ENCODE results near the gene PROB1. TPM values are rescaled to one million over a fixed set of nuclear protein-coding genes. Genes with fewer than 3 reads are reported as not detected.
A peak's percentile ranks its signal among the peaks of the same experiment; 100 is the strongest.

PROB1 gene
- total and polyA plus RNA-seq, 2 of the 13 experiments (the other 11 are each of a cell fraction or from before 2014, with no cell fraction given): 0.69 to 1.1 TPM

DNA sequence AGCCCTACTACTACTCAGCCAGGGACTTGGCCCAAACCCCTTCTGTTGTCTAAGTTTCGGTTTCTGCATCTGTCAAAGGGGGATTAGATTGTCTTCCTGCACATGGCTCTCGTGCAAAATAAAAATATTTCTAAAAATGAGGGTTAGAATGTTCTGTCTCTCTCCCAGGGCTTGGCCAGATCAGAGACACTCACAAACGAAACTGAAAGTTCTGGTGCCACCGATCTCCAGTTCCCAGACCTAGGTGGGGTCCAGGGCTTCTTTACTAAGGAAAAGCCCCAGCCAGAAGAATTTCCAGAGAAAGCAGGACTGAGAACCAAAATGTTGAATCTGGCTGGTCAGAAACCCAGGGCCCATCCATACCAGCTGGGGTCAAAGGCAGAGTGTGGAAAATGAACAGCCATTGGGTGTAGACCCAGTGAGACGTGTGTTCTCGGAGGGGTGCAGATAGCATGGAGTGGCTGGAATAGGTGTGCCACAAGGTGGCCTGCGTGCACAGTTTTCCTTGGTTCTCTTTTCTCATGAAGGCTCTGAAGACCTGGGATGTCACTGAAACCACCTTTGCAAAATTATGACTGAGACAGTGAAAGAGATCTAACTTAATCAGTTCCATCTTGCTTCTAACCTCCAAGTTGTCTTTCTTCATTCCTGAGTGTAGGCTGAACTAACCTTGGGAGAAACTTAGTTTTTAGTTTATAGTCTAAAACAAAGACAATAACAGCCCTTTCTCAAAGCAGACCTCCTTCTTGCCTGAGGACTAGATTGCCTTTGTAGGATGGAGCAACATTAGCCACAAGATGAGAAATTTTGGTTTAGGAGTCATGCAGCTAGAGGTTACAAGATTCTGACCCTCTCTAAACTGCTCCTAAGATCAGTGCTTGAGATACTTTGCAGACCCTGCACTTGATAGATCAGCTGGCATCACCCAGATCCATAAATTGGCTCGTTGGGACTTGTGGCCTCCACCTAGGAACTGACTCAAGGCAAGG lies 9.5 kb downstream of the PROB1 start (continued):
- TF ChIP-seq, protein P1, sequence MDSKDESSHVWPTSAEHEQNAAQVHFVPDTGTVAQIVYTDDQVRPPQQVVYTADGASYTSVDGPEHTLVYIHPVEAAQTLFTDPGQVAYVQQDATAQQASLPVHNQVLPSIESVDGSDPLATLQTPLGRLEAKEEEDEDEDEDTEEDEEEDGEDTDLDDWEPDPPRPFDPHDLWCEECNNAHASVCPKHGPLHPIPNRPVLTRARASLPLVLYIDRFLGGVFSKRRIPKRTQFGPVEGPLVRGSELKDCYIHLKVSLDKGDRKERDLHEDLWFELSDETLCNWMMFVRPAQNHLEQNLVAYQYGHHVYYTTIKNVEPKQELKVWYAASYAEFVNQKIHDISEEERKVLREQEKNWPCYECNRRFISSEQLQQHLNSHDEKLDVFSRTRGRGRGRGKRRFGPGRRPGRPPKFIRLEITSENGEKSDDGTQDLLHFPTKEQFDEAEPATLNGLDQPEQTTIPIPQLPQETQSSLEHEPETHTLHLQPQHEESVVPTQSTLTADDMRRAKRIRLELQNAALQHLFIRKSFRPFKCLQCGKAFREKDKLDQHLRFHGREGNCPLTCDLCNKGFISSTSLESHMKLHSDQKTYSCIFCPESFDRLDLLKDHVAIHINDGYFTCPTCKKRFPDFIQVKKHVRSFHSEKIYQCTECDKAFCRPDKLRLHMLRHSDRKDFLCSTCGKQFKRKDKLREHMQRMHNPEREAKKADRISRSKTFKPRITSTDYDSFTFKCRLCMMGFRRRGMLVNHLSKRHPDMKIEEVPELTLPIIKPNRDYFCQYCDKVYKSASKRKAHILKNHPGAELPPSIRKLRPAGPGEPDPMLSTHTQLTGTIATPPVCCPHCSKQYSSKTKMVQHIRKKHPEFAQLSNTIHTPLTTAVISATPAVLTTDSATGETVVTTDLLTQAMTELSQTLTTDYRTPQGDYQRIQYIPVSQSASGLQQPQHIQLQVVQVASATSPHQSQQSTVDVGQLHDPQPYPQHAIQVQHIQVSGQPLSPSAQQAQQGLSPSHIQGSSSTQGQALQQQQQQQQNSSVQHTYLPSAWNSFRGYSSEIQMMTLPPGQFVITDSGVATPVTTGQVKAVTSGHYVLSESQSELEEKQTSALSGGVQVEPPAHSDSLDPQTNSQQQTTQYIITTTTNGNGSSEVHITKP (CRISPR knock-in tag; IDR thresholded peaks at IDR 0.05; ENCODE audit: low read depth): 0 out of 2 replicates have a peak, but pooled peaks have one; percentile 47
- 0 out of 2 replicates have a peak, but pooled peaks have one; percentile 45 for TF ChIP-seq DMAP1 (CRISPR knock-in tag; IDR thresholded peaks at IDR 0.05)
- 0 out of 2 replicates have a peak, but pooled peaks have one; percentile 62 for TF ChIP-seq MIER3 (CRISPR knock-in tag; IDR thresholded peaks at IDR 0.05; ENCODE audit: borderline replicate concordance)
- TF ChIP-seq, protein P2, sequence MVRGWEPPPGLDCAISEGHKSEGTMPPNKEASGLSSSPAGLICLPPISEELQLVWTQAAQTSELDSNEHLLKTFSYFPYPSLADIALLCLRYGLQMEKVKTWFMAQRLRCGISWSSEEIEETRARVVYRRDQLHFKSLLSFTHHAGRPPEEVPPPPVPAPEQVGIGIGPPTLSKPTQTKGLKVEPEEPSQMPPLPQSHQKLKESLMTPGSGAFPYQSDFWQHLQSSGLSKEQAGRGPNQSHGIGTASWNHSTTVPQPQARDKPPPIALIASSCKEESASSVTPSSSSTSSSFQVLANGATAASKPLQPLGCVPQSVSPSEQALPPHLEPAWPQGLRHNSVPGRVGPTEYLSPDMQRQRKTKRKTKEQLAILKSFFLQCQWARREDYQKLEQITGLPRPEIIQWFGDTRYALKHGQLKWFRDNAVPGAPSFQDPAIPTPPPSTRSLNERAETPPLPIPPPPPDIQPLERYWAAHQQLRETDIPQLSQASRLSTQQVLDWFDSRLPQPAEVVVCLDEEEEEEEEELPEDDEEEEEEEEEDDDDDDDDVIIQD (CRISPR knock-in tag; IDR thresholded peaks at IDR 0.05; ENCODE audit: low read depth): 0 out of 2 replicates have a peak, but pooled peaks have one; percentile 14
- TF ChIP-seq FOXM1 (CRISPR knock-in tag; IDR thresholded peaks at IDR 0.05): no peak
- 0 out of 2 replicates have a peak, but pooled peaks have one; percentile 52 for TF ChIP-seq ZNF614 (CRISPR knock-in tag; IDR thresholded peaks at IDR 0.05; ENCODE audit: borderline replicate concordance)
- 0 out of 2 replicates have a peak, but pooled peaks have one; percentile 27 for TF ChIP-seq ZSCAN9 (CRISPR knock-in tag; IDR thresholded peaks at IDR 0.05; ENCODE audit: borderline replicate concordance)
- TF ChIP-seq, protein P3, sequence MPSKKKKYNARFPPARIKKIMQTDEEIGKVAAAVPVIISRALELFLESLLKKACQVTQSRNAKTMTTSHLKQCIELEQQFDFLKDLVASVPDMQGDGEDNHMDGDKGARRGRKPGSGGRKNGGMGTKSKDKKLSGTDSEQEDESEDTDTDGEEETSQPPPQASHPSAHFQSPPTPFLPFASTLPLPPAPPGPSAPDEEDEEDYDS (CRISPR knock-in tag; IDR thresholded peaks at IDR 0.05): peak; percentile 77
- TF ChIP-seq, protein P4, sequence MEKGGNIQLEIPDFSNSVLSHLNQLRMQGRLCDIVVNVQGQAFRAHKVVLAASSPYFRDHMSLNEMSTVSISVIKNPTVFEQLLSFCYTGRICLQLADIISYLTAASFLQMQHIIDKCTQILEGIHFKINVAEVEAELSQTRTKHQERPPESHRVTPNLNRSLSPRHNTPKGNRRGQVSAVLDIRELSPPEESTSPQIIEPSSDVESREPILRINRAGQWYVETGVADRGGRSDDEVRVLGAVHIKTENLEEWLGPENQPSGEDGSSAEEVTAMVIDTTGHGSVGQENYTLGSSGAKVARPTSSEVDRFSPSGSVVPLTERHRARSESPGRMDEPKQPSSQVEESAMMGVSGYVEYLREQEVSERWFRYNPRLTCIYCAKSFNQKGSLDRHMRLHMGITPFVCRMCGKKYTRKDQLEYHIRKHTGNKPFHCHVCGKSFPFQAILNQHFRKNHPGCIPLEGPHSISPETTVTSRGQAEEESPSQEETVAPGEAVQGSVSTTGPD (CRISPR knock-in tag; IDR thresholded peaks at IDR 0.05): no peak
- TF ChIP-seq KLF15 (CRISPR knock-in tag; IDR thresholded peaks at IDR 0.05; ENCODE audit: borderline replicate concordance): 0 out of 2 replicates have a peak, but pooled peaks have one; percentile 8
- peak; percentile 40; the same call in 1 of the 2 replicates for TF ChIP-seq NR2C2 (CRISPR knock-in tag; IDR thresholded peaks at IDR 0.05; ENCODE audit: borderline replicate concordance)
- TF ChIP-seq SIX1 (CRISPR knock-in tag; IDR thresholded peaks at IDR 0.05; ENCODE audit: borderline replicate concordance): 0 out of 2 replicates have a peak, but pooled peaks have one; percentile 43
- no peak for TF ChIP-seq NFIC (IDR thresholded peaks at IDR 0.05; ENCODE audit: low read length)
- TF ChIP-seq MED1 (CRISPR knock-in tag; IDR thresholded peaks at IDR 0.05): peak; percentile 41; the same call in 1 of the 2 replicates
- TF ChIP-seq, protein P5, sequence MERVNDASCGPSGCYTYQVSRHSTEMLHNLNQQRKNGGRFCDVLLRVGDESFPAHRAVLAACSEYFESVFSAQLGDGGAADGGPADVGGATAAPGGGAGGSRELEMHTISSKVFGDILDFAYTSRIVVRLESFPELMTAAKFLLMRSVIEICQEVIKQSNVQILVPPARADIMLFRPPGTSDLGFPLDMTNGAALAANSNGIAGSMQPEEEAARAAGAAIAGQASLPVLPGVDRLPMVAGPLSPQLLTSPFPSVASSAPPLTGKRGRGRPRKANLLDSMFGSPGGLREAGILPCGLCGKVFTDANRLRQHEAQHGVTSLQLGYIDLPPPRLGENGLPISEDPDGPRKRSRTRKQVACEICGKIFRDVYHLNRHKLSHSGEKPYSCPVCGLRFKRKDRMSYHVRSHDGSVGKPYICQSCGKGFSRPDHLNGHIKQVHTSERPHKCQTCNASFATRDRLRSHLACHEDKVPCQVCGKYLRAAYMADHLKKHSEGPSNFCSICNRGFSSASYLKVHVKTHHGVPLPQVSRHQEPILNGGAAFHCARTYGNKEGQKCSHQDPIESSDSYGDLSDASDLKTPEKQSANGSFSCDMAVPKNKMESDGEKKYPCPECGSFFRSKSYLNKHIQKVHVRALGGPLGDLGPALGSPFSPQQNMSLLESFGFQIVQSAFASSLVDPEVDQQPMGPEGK (CRISPR knock-in tag; IDR thresholded peaks at IDR 0.05): peak; percentile 67
- TF ChIP-seq ZFY (CRISPR knock-in tag; IDR thresholded peaks at IDR 0.05): 0 out of 2 replicates have a peak, but pooled peaks have one; percentile 6
- peak; percentile 74 for TF ChIP-seq SMC3 (IDR thresholded peaks at IDR 0.05; ENCODE audit: low read length)
